ENCODE data around the gene FAM240A.

Gene FAM240A

GRCh38 chr3:46663591-46664135 lies 51.3 kb downstream of the FAM240A start:
- H3K27ac ChIP-seq (ENCODE audit: low read length) = no peak overlapping the region
- peaks cover 2 to 6% of the 10 kb centered on the region in 2 donors for H3K27me3 ChIP-seq (ENCODE audit: control insufficient read depth in 1 of 2, insufficient read depth in 2 of 2, low read length in 2 of 2)
- no peak overlapping the region for H3K9ac ChIP-seq (ENCODE audit: low read length in 2 of 2)
- no peaks in the 10 kb centered on the region for H3K9me3 ChIP-seq (ENCODE audit: control insufficient read depth in 2 of 2, low read length in 2 of 2)
- no peaks in the 10 kb centered on the region for H3K36me3 ChIP-seq (ENCODE audit: control insufficient read depth in 2 of 2, insufficient read depth in 2 of 2, low read length in 2 of 2)
- peaks cover 13% of the 10 kb centered on the region for H3K4me1 ChIP-seq (ENCODE audit: control insufficient read depth, insufficient read depth, low read length)
- peak overlapping the region in 1 of 2 donors; percentile 15 for H3K4me3 ChIP-seq (ENCODE audit: low read length in 2 of 2)

- H3K4me1 ChIP-seq (ENCODE audit: control insufficient read depth, insufficient read depth, low read length) = peaks cover 13% of the 10 kb centered on the region
- H3K4me3 ChIP-seq (ENCODE audit: low read length in 2 of 2) = no peak overlapping the region
- H3K9me3 ChIP-seq (ENCODE audit: control insufficient read depth in 2 of 2, low read length in 2 of 2) = no peaks in the 10 kb centered on the region
- H3K27ac ChIP-seq (ENCODE audit: low read length) = no peak overlapping the region
- peaks cover 2 to 6% of the 10 kb centered on the region in 2 donors for H3K27me3 ChIP-seq (ENCODE audit: control insufficient read depth in 1 of 2, insufficient read depth in 2 of 2, low read length in 2 of 2)
- no peak overlapping the region for H3K9ac ChIP-seq (ENCODE audit: low read length in 2 of 2)
- H3K36me3 ChIP-seq (ENCODE audit: control insufficient read depth in 2 of 2, insufficient read depth in 2 of 2, low read length in 2 of 2) = no peaks in the 10 kb centered on the region
These were observed 52.1 kb downstream of the FAM240A start for GRCh38 chr3:46664188-46664970.

GRCh38 chr3:46664971-46665762 lies 52.8 kb downstream of the FAM240A start:
- H3K4me3 ChIP-seq (ENCODE audit: low read length in 2 of 2) = no peak overlapping the region
- no peaks in the 10 kb centered on the region for H3K36me3 ChIP-seq (ENCODE audit: control insufficient read depth in 2 of 2, insufficient read depth in 2 of 2, low read length in 2 of 2)
- peaks cover 13% of the 10 kb centered on the region for H3K4me1 ChIP-seq (ENCODE audit: control insufficient read depth, insufficient read depth, low read length)
- H3K27me3 ChIP-seq (ENCODE audit: control insufficient read depth in 1 of 2, insufficient read depth in 2 of 2, low read length in 2 of 2) = peaks cover 2 to 6% of the 10 kb centered on the region in 2 donors
- H3K27ac ChIP-seq (ENCODE audit: low read length) = no peak overlapping the region
- no peaks in the 10 kb centered on the region for H3K9me3 ChIP-seq (ENCODE audit: control insufficient read depth in 2 of 2, low read length in 2 of 2)
- H3K9ac ChIP-seq (ENCODE audit: low read length in 2 of 2) = no peak overlapping the region

- H3K27ac ChIP-seq (ENCODE audit: low read length) = no peak overlapping the region
- no peaks in the 10 kb centered on the region for H3K9me3 ChIP-seq (ENCODE audit: control insufficient read depth in 2 of 2, low read length in 2 of 2)
- H3K9ac ChIP-seq (ENCODE audit: low read length in 2 of 2) = no peak overlapping the region
- H3K4me1 ChIP-seq (ENCODE audit: control insufficient read depth, insufficient read depth, low read length) = peaks cover 13% of the 10 kb centered on the region
- H3K27me3 ChIP-seq (ENCODE audit: control insufficient read depth in 1 of 2, insufficient read depth in 2 of 2, low read length in 2 of 2) = peaks cover under 1 to 3% of the 10 kb centered on the region in 2 donors
- no peak overlapping the region for H3K4me3 ChIP-seq (ENCODE audit: low read length in 2 of 2)
- no peaks in the 10 kb centered on the region for H3K36me3 ChIP-seq (ENCODE audit: control insufficient read depth in 2 of 2, insufficient read depth in 2 of 2, low read length in 2 of 2)
These were observed 53.6 kb downstream of the FAM240A start for GRCh38 chr3:46665763-46666452.

- Histone ChIP-seq H3K36me3 (ENCODE audit: control insufficient read depth in 2 of 2, insufficient read depth in 2 of 2, low read length in 2 of 2) (no peaks in the 10 kb centered on the region), H3K27ac (ENCODE audit: low read length) (no peak overlapping the region), H3K4me3 (ENCODE audit: low read length in 2 of 2) (no peak overlapping the region), H3K4me1 (ENCODE audit: control insufficient read depth, insufficient read depth, low read length) (peaks cover 13% of the 10 kb centered on the region), H3K9me3 (ENCODE audit: control insufficient read depth in 2 of 2, low read length in 2 of 2) (no peaks in the 10 kb centered on the region), H3K9ac (ENCODE audit: low read length in 2 of 2) (no peak overlapping the region), H3K27me3 (ENCODE audit: control insufficient read depth in 1 of 2, insufficient read depth in 2 of 2, low read length in 2 of 2) (no peaks in the 10 kb centered on the region)
These were observed 54.1 kb downstream of the FAM240A start for GRCh38 chr3:46666453-46666845.

- Histone ChIP-seq H3K9ac (ENCODE audit: low read length in 2 of 2) (no peak overlapping the region), H3K27me3 (ENCODE audit: control insufficient read depth in 1 of 2, insufficient read depth in 2 of 2, low read length in 2 of 2) (no peaks in the 10 kb centered on the region), H3K4me1 (ENCODE audit: control insufficient read depth, insufficient read depth, low read length) (peaks cover 13% of the 10 kb centered on the region), H3K36me3 (ENCODE audit: control insufficient read depth in 2 of 2, insufficient read depth in 2 of 2, low read length in 2 of 2) (no peaks in the 10 kb centered on the region), H3K27ac (ENCODE audit: low read length) (no peak overlapping the region), H3K9me3 (ENCODE audit: control insufficient read depth in 2 of 2, low read length in 2 of 2) (no peaks in the 10 kb centered on the region), H3K4me3 (ENCODE audit: low read length in 2 of 2) (no peak overlapping the region)
These were observed 54.8 kb downstream of the FAM240A start for GRCh38 chr3:46667061-46667621.

GRCh38 chr3:46667657-46668056 lies 55.3 kb downstream of the FAM240A start:
- H3K27me3 ChIP-seq (ENCODE audit: control insufficient read depth in 1 of 2, insufficient read depth in 2 of 2, low read length in 2 of 2) = no peaks in the 10 kb centered on the region
- no peak overlapping the region for H3K9ac ChIP-seq (ENCODE audit: low read length in 2 of 2)
- H3K27ac ChIP-seq (ENCODE audit: low read length) = no peak overlapping the region
- no peaks in the 10 kb centered on the region for H3K36me3 ChIP-seq (ENCODE audit: control insufficient read depth in 2 of 2, insufficient read depth in 2 of 2, low read length in 2 of 2)
- no peak overlapping the region for H3K4me3 ChIP-seq (ENCODE audit: low read length in 2 of 2)
- no peaks in the 10 kb centered on the region for H3K9me3 ChIP-seq (ENCODE audit: control insufficient read depth in 2 of 2, low read length in 2 of 2)
- peaks cover 13% of the 10 kb centered on the region for H3K4me1 ChIP-seq (ENCODE audit: control insufficient read depth, insufficient read depth, low read length)

GRCh38 chr3:46668116-46668515 lies 55.8 kb downstream of the FAM240A start:
- H3K9ac ChIP-seq (ENCODE audit: low read length in 2 of 2) = no peak overlapping the region
- no peak overlapping the region for H3K27ac ChIP-seq (ENCODE audit: low read length)

GRCh38 chr3:46668591-46668990 lies 56.3 kb downstream of the FAM240A start:
- Histone ChIP-seq H3K4me3 (ENCODE audit: low read length in 2 of 2) (no peak overlapping the region), H3K27me3 (ENCODE audit: control insufficient read depth in 1 of 2, insufficient read depth in 2 of 2, low read length in 2 of 2) (no peaks in the 10 kb centered on the region), H3K9ac (ENCODE audit: low read length in 2 of 2) (no peak overlapping the region), H3K27ac (ENCODE audit: low read length) (no peak overlapping the region), H3K9me3 (ENCODE audit: control insufficient read depth in 2 of 2, low read length in 2 of 2) (no peaks in the 10 kb centered on the region), H3K4me1 (ENCODE audit: control insufficient read depth, insufficient read depth, low read length) (peaks cover 10% of the 10 kb centered on the region), H3K36me3 (ENCODE audit: control insufficient read depth in 2 of 2, insufficient read depth in 2 of 2, low read length in 2 of 2) (no peaks in the 10 kb centered on the region)

More at GRCh38 chr3:46668116-46668515, 55.8 kb downstream of the FAM240A start:
- Histone ChIP-seq H3K9me3 (ENCODE audit: control insufficient read depth in 2 of 2, low read length in 2 of 2) (no peaks in the 10 kb centered on the region), H3K4me1 (ENCODE audit: control insufficient read depth, insufficient read depth, low read length) (peaks cover 13% of the 10 kb centered on the region), H3K36me3 (ENCODE audit: control insufficient read depth in 2 of 2, insufficient read depth in 2 of 2, low read length in 2 of 2) (no peaks in the 10 kb centered on the region), H3K27me3 (ENCODE audit: control insufficient read depth in 1 of 2, insufficient read depth in 2 of 2, low read length in 2 of 2) (no peaks in the 10 kb centered on the region), H3K4me3 (ENCODE audit: low read length in 2 of 2) (no peak overlapping the region)

Measured in stomach smooth muscle (tissue), 2 donors.